SIG-M5 treated with dmso at 0.1 percent for 504 hours (cell line): ENCODE measurements around the gene RFX3.
"Not testable (repeated sequence)": the region's sequence is repeated elsewhere in the genome, so short reads cannot be mapped to it uniquely, and the experiment has no call there.

Experiments used
- DNase-seq: peaks from one replicate; lab custom pipeline; 2025; ENCODE audit not compliant: unreplicated experiment; lab: John Stamatoyannopoulos, UW

The RFX3 gene

DNA sequence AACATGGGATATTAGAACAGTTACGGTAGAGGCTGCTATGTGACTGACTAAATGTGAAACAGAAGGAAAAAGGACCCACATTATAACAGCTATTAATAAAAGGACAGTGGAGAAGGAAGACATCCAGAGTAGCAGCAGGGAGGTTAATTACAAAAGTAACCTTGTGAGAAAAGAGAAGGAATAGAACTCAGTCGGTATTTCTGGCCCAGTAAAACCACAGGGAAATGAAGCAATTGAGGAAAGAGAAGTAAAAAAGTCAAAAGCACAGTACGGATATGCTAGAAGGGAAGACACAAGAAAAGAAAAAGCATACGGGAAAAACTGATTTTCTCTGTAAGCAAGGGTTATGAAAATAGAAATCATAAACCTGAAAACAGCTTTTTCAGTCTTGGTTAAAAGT, 164.7 kb downstream of the RFX3 start:
- DNase-seq: peak; percentile 73

GRCh38 chr9:3360245-3360644, 165.6 kb downstream of the RFX3 start:
- no peak for DNase-seq

GRCh38 chr9:3359778-3360177, 166.0 kb downstream of the RFX3 start:
- no peak for DNase-seq

DNA sequence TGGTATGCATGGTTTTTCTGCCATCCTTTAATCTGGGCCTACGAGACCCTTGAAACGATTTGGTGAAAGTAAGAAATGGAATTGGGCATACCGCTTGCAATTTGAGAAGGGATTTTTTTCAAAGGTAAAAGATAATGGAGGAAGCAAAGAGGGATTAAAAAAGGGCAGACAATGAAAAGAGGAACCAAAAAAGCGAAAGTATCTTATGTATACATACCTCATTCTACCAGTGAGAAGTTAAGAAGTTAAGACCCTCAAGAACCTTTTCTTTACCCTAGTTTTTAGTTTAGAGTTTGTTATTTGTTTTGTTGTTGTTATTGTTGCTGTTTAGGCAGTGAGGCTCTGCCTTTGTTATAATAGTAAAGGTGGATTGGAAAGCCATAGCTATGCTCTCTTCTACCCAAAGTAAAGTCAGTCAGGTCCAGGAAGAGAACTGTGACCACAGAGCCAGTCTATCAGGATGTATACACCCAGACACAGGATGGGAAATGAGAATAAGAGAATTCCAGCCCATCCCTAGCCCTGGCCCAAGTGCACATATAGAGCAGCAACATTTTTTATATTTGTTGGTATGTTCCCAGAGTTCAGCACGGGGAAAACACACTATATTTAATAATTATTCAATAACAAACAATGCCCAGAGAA, 166.6 kb downstream of the RFX3 start:
- no peak for DNase-seq

DNA sequence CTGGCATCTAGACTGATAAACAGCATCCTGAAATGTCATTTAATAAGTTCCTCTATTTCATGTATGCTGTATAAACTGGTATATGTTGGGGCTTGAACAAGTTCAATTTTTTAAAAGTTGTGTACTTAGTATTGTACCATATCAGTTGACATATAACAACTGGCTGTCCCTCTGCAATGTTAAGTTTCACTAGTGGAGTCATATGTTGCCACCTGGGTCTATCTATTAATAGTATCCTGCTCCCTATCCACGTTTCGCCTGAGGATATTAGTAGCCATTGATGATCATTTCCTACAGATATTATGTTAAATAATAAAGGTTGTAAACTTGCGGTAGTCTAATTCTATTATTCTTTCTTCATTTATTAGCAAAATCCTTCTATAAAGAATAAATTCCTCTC, 177.6 kb downstream of the RFX3 start:
- DNase-seq: no peak

- no peak for DNase-seq
Measured at GRCh38 chr9:3346549-3346948, 179.3 kb downstream of the RFX3 start.

DNA sequence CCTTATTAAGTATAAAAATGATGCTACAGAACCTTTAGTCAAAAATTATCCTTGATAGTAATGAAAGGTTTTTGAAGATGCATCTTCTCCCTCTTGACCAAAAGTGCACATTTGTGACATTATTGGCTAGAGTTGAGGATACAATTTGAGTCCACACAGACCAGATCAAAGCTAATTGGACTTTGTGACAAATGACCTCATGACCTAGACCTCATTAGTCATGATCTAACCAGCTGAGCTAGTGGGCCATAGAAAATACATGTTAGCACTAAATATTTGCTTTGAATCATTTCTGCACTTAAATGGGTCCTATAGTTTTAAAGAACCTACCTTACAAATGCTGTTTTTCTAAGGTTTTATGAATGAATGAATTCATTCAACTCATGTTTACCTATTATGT, 182.1 kb downstream of the RFX3 start:
- DNase-seq: no peak

GRCh38 chr9:3342159-3342777, 183.5 kb downstream of the RFX3 start:
- DNase-seq: peak; percentile 19

GRCh38 chr9:3337515-3338225, 188.1 kb downstream of the RFX3 start:
- DNase-seq: no peak

DNA sequence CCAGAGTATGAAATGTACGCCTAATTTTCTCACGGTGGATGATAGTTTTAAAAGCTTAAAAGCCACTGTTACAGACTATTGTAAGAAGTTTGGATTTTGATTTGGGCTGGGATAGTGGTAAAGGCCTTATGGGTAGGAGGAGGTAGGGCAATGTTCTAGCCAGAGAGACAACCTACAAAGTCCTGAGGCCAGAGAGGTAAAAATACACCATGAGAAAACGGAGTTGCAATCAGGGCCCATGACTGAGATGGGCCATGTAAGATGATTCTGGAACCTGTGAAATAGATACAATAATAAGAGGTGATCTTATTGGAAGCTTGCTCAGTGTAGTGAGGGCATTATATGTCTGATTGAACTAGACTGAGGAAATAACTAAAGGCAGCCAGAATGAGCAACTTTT, 188.8 kb downstream of the RFX3 start:
- no peak for DNase-seq

DNA sequence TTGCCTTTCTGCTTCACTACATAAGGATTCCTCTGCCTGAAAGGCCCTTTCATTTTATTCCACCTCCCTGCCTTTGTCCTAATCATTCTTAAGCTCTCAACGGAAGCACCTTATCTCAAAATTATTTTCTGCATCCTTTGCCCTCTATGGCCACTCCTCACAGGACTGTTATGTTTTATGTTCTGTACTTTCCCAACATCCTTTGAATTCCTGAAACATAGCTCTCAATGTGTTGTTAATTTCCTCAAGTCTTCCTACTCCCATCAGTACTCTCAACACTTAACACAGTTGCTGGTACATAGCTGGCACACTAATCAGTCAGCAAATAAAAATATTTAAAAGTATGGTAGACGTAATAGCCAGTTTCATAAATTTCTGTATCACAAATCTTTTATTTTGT, 193.0 kb downstream of the RFX3 start:
- DNase-seq: no peak

GRCh38 chr9:3331801-3332200, 194.0 kb downstream of the RFX3 start:
- peak; percentile 8 for DNase-seq

DNA sequence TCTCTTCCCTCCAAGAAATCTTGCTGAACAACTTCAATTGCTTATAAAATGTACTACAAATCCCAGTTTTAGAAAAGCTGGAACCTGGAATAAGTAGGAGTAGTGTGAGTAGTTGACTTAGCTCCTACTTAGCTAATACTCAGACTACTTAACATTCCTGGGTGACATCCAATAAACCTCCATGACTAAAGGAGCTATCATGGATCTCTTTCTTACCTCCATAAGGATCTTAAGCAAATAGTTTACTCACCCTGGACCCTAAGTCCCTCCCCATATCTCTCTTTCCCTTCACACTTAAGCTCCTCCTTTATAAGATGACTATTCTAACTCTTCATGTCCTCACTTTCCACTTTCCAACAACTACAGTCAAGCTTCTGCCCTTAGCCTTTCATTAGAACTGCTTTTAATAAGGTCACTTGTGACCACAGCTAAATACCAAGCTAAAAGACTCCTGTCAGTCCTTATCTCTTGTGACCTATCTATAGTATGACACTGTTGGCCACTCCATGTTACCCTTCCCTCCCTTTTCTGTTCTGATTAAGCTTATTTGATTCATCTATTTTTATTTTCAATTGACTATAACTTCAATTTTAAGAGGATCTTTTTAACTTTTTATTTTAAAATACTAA, 194.9 kb downstream of the RFX3 start:
- DNase-seq: no peak

DNA sequence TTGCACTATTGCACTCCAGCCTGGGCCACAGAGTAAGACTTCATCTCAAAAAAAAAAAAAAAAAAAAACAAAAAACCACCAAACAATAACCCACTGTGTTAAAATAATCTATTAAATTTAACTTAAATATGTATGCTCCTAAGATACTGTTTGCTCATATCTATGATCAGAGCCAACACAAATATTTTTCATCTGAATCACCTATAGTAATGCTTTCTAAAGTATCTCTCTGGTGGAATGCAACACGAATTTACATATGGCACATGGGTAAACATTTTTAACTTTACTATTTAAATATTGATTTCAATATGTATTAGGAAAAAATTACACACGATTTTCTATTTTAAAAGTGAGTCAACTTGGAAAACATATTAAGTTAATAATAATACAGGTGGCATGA, 196.4 kb downstream of the RFX3 start:
- DNase-seq: no peak

DNA sequence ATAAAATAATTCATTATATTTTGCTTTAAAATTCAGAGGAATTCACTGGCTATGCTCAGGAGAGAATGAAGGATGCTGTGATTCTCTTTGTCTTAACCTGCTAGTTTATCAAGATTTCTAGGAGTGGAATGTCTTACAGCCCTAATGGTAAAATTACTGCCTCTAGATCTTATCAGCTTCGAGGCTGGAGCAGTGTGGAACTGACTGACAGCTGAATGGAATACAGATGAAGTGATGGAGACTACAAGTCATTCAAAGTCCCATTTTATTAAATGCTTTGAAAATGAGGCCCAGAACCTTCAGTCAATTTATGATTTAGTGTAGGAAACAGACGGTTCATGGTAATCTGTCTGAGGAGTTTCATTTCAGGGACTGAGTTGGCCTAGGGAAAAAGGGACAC, 202.1 kb downstream of the RFX3 start:
- DNase-seq: no peak

- no peak for DNase-seq
Measured at GRCh38 chr9:3321186-3321585, 204.6 kb downstream of the RFX3 start.

- DNase-seq: not testable (repeated sequence)
Measured at GRCh38 chr9:3312595-3312994, 213.2 kb downstream of the RFX3 start.

DNA sequence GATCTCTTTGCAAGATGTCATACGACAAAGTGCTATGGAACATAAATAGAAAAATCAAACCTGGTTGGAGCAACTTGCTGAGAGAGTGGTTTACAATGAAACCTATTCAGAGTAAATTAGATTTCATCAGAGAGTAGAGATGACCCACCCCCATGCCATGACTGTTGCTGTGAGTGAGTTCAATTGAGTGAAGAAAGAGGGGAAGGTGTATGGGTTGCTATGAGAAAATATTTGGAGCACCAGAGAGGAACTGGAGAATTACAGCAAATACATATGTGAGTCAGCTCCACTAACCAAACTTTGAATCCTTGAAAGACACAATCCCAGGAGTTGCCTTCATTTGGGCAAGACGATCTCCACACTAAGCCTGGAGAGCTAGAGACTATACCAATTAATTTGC, 217.2 kb downstream of the RFX3 start:
- DNase-seq: no peak

DNA sequence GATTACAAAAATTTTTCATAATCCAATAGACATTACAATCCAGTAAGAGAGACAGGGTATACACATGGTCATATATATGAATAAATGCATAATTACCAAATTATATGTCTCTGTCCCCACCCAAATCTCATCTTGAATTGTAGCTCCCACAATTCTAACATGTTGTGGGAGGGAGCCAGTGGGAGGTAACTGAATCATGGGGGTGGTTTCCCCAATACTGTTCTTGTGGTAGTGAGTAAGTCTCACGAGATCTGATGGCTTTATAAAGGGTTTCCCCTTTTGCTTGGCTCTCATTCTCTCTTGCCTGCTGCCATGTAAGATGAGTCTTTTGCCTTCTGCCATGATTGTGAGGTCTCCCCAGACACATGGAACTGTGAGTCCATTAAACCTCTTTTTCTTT, 221.4 kb downstream of the RFX3 start:
- not testable (repeated sequence) for DNase-seq

DNA sequence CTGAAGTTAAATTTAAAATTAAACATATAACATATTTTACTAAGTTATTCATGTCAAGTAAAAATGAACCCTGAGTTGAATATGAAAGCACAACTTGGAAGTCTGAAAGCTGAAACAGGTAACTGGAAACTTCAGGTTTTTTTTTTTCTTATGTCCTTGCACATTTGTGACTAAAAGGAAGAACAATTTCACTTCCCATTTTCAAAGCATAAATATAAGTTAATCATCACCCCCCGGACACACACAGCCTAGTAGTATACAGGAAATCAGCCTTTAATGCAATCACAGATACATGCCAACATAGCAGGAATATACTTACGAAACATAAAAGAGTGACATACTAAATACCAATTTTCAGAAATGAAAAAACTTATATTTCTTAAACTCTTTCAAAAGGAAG, 225.9 kb downstream of the RFX3 start:
- peak; percentile 71 for DNase-seq

GRCh38 chr9:3296536-3296935, 229.3 kb downstream of the RFX3 start:
- DNase-seq: no peak

DNA sequence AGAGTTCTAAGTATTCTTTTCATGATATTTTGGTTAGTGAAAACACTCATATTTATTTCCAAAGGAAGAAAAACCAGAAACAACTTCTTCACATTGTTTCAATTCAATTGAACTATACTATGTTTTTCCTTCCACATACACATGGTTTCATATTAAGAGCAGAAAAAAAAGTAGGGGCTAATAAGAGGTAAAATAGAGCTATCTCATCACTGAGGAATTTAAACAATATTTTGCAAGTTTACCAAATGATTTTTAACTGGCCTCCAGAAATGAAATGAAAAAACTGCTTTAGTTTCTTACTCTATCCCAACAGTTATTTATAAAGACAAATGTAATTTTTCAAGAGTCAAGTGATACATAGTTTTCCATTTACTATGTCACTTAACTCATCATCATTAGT, 233.5 kb downstream of the RFX3 start:
- DNase-seq: no peak
